Stomach (tissue), 4 donors: ENCODE results near the gene EIF5A2.

Source experiments
- CTCF ChIP-seq, 7 experiments: fragments of 450-650 bp in 4 of 7; fragments of 200-600 bp in 3 of 7; sonication (generic) in 3 of 7; IDR thresholded peaks; one replicate each; pipeline ENCODE4 v1.5.1; 2016 to 2019; ENCODE audit warnings: antibody characterized with exemption in 7 of 7, control low read depth in 2 of 7, mild to moderate bottlenecking in 1 of 7
- POLR2A ChIP-seq, 4 donors: fragments of 450-650 bp; IDR thresholded peaks; one replicate each; pipeline ENCODE4 v1.6.1; 2016; ENCODE audit warnings: antibody characterized with exemption in 4 of 4, control low read depth in 2 of 4, mild to moderate bottlenecking in 1 of 4, moderate library complexity in 1 of 4
- POLR2AphosphoS5 ChIP-seq, 3 donors: sonication (generic); formaldehyde crosslinking; IDR thresholded peaks; one replicate each; pipeline ENCODE4 v1.6.1; 2016; ENCODE audit warnings: antibody characterized with exemption in 3 of 3

GRCh38 chr3:170903123-170903522 lies 5.3 kb downstream of the EIF5A2 start:
- TF ChIP-seq POLR2A (IDR thresholded peaks at IDR 0.05) (no peak), POLR2AphosphoS5 (IDR thresholded peaks at IDR 0.05) (no peak), CTCF (IDR thresholded peaks at IDR 0.05) (no peak)
